GM12875 (cell line): ENCODE data around the gene CCSER2.

Experiments used
- H3K4me3 ChIP-seq: one replicate; pipeline ENCODE4 v1.5.1; 2011; ENCODE audit warnings: low read depth, low read length, control low read depth
- CTCF ChIP-seq: IDR thresholded peaks from 2 replicates; pipeline ENCODE4 v1.5.1; 2011; ENCODE audit warnings: low read depth, mild to moderate bottlenecking, control low read depth, inconsistent platforms, low read length, moderate library complexity, borderline replicate concordance; ENCODE audit not compliant: insufficient read depth

Gene CCSER2

GRCh38 chr10:84333864-84334451 is 5.6 kb downstream of the CCSER2 start:
- no peak overlapping the region for H3K4me3 ChIP-seq
- TF ChIP-seq CTCF: no peak

- H3K4me3 ChIP-seq: no peak overlapping the region
- TF ChIP-seq CTCF: no peak
Measured at GRCh38 chr10:84334811-84335210, 6.4 kb downstream of the CCSER2 start.

- H3K4me3 ChIP-seq: no peak overlapping the region
- no peak for TF ChIP-seq CTCF
Measured at GRCh38 chr10:84335516-84335915, 7.1 kb downstream of the CCSER2 start.

GRCh38 chr10:84336406-84337090 is 8.2 kb downstream of the CCSER2 start:
- no peak for TF ChIP-seq CTCF
- no peak overlapping the region for H3K4me3 ChIP-seq

- H3K4me3 ChIP-seq: no peak overlapping the region
- TF ChIP-seq CTCF: no peak
Measured at GRCh38 chr10:84337199-84337598, 8.8 kb downstream of the CCSER2 start.

- no peak for TF ChIP-seq CTCF
- no peak overlapping the region for H3K4me3 ChIP-seq
Measured at GRCh38 chr10:84339025-84339424, 10.6 kb downstream of the CCSER2 start.

- no peak for TF ChIP-seq CTCF
- no peak overlapping the region for H3K4me3 ChIP-seq
Measured at GRCh38 chr10:84340187-84340586, 11.8 kb downstream of the CCSER2 start.
